ENCODE results near the gene MPIG6B. TPM values are rescaled to one million over a fixed set of nuclear protein-coding genes. Genes with fewer than 3 reads are reported as not detected.

MPIG6B gene
- total RNA-seq, 4 donors from 2014 or later = 1.6 to 4.6 (median 4.5) TPM

GRCh38 chr6:31760790-31761189 lies 37.6 kb downstream of the MPIG6B start:
- WGBS = 91% methylated on average over 5 of the region's 5 CpGs
- TF ChIP-seq CTCF (IDR thresholded peaks at IDR 0.05) (no peak), EP300 (IDR thresholded peaks at IDR 0.05) (no peak), POLR2AphosphoS5 (IDR thresholded peaks at IDR 0.05) (no peak), POLR2A (IDR thresholded peaks at IDR 0.05) (no peak)
- no peak for DNase-seq (ENCODE audit: low spot score in 2 of 2)
- H3K36me3 ChIP-seq = peaks cover 22% of the 10 kb centered on the region
- H3K27me3 ChIP-seq = no peaks in the 10 kb centered on the region
- H3K4me3 ChIP-seq = no peak overlapping the region
- no peak overlapping the region for H3K27ac ChIP-seq
- H3K9me3 ChIP-seq = no peaks in the 10 kb centered on the region
- H3K4me1 ChIP-seq = peaks cover 14% of the 10 kb centered on the region

- H3K27me3 ChIP-seq = no peaks in the 10 kb centered on the region
Measured at GRCh38 chr6:31761343-31761742, 38.2 kb downstream of the MPIG6B start.

GRCh38 chr6:31762356-31762755 lies 39.2 kb downstream of the MPIG6B start, which contains the start of gene SAPCD1:
TSS of gene SAPCD1 (plus strand) at chr6:31762656. CDS start at chr6:31763055, 399 bp downstream.
- Histone ChIP-seq H3K27me3 (no peaks in the 10 kb centered on the region), H3K4me1 (peaks cover 21% of the 10 kb centered on the region), H3K36me3 (peaks cover 22% of the 10 kb centered on the region), H3K27ac (no peak within 1 kb of the TSS), H3K9me3 (no peaks in the 10 kb centered on the region), H3K4me3 (no peak within 1 kb of the TSS)
- TF ChIP-seq CTCF (IDR thresholded peaks at IDR 0.05) = no peak
- no peak for TF ChIP-seq EP300 (IDR thresholded peaks at IDR 0.05)
- no peak for TF ChIP-seq POLR2AphosphoS5 (IDR thresholded peaks at IDR 0.05)
- TF ChIP-seq POLR2A (IDR thresholded peaks at IDR 0.05) = no peak
- no peak for DNase-seq (ENCODE audit: low spot score in 2 of 2)
- 74% methylated on average over 4 of the region's 4 CpGs for WGBS

More at GRCh38 chr6:31761343-31761742, 38.2 kb downstream of the MPIG6B start:
- H3K9me3 ChIP-seq = no peaks in the 10 kb centered on the region
- no peak for DNase-seq (ENCODE audit: low spot score in 2 of 2)
- no peak overlapping the region for H3K27ac ChIP-seq
- no peak overlapping the region for H3K4me3 ChIP-seq
- peaks cover 16% of the 10 kb centered on the region for H3K4me1 ChIP-seq
- 96% methylated on average over 8 of the region's 8 CpGs for WGBS
- peaks cover 22% of the 10 kb centered on the region for H3K36me3 ChIP-seq
- TF ChIP-seq POLR2A (IDR thresholded peaks at IDR 0.05) = no peak
- no peak for TF ChIP-seq CTCF (IDR thresholded peaks at IDR 0.05)
- TF ChIP-seq POLR2AphosphoS5 (IDR thresholded peaks at IDR 0.05) = no peak
- TF ChIP-seq EP300 (IDR thresholded peaks at IDR 0.05) = no peak

GRCh38 chr6:31762878-31763618 lies 39.9 kb downstream of the MPIG6B start:
- Histone ChIP-seq H3K27ac (no peak overlapping the region), H3K36me3 (peaks cover 22% of the 10 kb centered on the region), H3K27me3 (no peaks in the 10 kb centered on the region), H3K4me1 (peaks cover 23% of the 10 kb centered on the region), H3K9me3 (no peaks in the 10 kb centered on the region), H3K4me3 (no peak overlapping the region)
- no peak for DNase-seq (ENCODE audit: low spot score in 2 of 2)
- WGBS = 37% methylated on average over 2 of the region's 8 CpGs
- TF ChIP-seq EP300 (IDR thresholded peaks at IDR 0.05) (no peak), POLR2AphosphoS5 (IDR thresholded peaks at IDR 0.05) (no peak), CTCF (IDR thresholded peaks at IDR 0.05) (no peak), POLR2A (IDR thresholded peaks at IDR 0.05) (no peak)

- WGBS = 38% methylated on average over 1 of the region's 1 CpG
- TF ChIP-seq POLR2A (IDR thresholded peaks at IDR 0.05) (no peak), CTCF (IDR thresholded peaks at IDR 0.05) (no peak), EP300 (IDR thresholded peaks at IDR 0.05) (no peak), POLR2AphosphoS5 (IDR thresholded peaks at IDR 0.05) (no peak)
- Histone ChIP-seq H3K36me3 (peaks cover 22% of the 10 kb centered on the region), H3K27ac (no peak overlapping the region), H3K27me3 (no peaks in the 10 kb centered on the region), H3K4me3 (no peak overlapping the region), H3K4me1 (peaks cover 23% of the 10 kb centered on the region), H3K9me3 (no peaks in the 10 kb centered on the region)
- DNase-seq (ENCODE audit: low spot score in 2 of 2) = no peak
Measured at GRCh38 chr6:31763619-31763940, 40.4 kb downstream of the MPIG6B start.

Data from suprapubic skin (tissue), 4 donors.